Kidney epithelial cell (primary cell): ENCODE data around the gene AKAP13. TPM values are rescaled to one million over a fixed set of nuclear protein-coding genes. Genes with fewer than 3 reads are reported as not detected.

Source experiments
- DNase-seq: peaks from one replicate; pipeline ENCODE4 v3.0.0-alpha.2; 2010; ENCODE audit warnings: low read depth
- H3K27me3 ChIP-seq: 2 replicates; pipeline ENCODE4 v1.6.0; 2011; ENCODE audit warnings: low read length; ENCODE audit not compliant: control insufficient read depth, insufficient read depth
- H3K36me3 ChIP-seq: 2 replicates; pipeline ENCODE4 v1.5.1; 2011; ENCODE audit warnings: low read length; ENCODE audit not compliant: control insufficient read depth, insufficient read depth
- H3K4me3 ChIP-seq: 2 replicates; pipeline ENCODE4 v1.5.1; 2011; ENCODE audit warnings: low read depth, mild to moderate bottlenecking, control low read depth, low read length
- CTCF ChIP-seq: IDR thresholded peaks from 2 replicates; pipeline ENCODE4 v1.5.1; 2011; ENCODE audit warnings: mild to moderate bottlenecking, moderate library complexity, low read length, control low read depth, inconsistent platforms; ENCODE audit not compliant: insufficient read depth, poor library complexity, severe bottlenecking
- total RNA-seq: library from RNA; depleted of rRNA; stranded (reverse); fragments of >200 nt; gene quantifications from 2 replicates; pipeline ENCODE4 v1.2.3, GENCODE V29; 2015

Gene AKAP13
- total RNA-seq, 1 donor from 2014 or later, result 54.0 TPM

GRCh38 chr15:85353516-85353915 lies 26.9 kb upstream of the AKAP13 start:
- no peaks in the 10 kb centered on the region for H3K27me3 ChIP-seq
- H3K36me3 ChIP-seq, result no peaks in the 10 kb centered on the region
- H3K4me3 ChIP-seq, result no peak overlapping the region
- no peak for TF ChIP-seq CTCF
- DNase-seq, result no peak

- no peak for TF ChIP-seq CTCF
- DNase-seq, result peak; percentile 77
- H3K36me3 ChIP-seq, result no peaks in the 10 kb centered on the region
- no peaks in the 10 kb centered on the region for H3K27me3 ChIP-seq
- no peak overlapping the region for H3K4me3 ChIP-seq
These were observed 25.9 kb upstream of the AKAP13 start for GRCh38 chr15:85354461-85354860.

- H3K27me3 ChIP-seq, result no peaks in the 10 kb centered on the region
- H3K4me3 ChIP-seq, result no peak overlapping the region
- TF ChIP-seq CTCF, result no peak
- no peak for DNase-seq
- no peaks in the 10 kb centered on the region for H3K36me3 ChIP-seq
These were observed 25.5 kb upstream of the AKAP13 start for GRCh38 chr15:85354948-85355347.

GRCh38 chr15:85356276-85356675 lies 24.1 kb upstream of the AKAP13 start:
- no peak for TF ChIP-seq CTCF
- Histone ChIP-seq H3K4me3 (no peak overlapping the region), H3K36me3 (no peaks in the 10 kb centered on the region), H3K27me3 (no peaks in the 10 kb centered on the region)
- DNase-seq, result no peak

GRCh38 chr15:85361323-85361722 lies 19.1 kb upstream of the AKAP13 start:
- no peak for TF ChIP-seq CTCF
- no peaks in the 10 kb centered on the region for H3K36me3 ChIP-seq
- DNase-seq, result no peak

GRCh38 chr15:85362436-85363081 lies 17.8 kb upstream of the AKAP13 start:
- Histone ChIP-seq H3K27me3 (no peaks in the 10 kb centered on the region), H3K4me3 (no peak overlapping the region), H3K36me3 (no peaks in the 10 kb centered on the region)
- TF ChIP-seq CTCF, result no peak
- DNase-seq, result no peak

More at GRCh38 chr15:85361323-85361722, 19.1 kb upstream of the AKAP13 start:
- Histone ChIP-seq H3K4me3 (no peak overlapping the region), H3K27me3 (no peaks in the 10 kb centered on the region)
